HG03025 (cell line): ENCODE measurements around the gene SCAMP4.

Experiments
- ATAC-seq: cut with Tn5 transposase; IDR thresholded peaks from one replicate; pipeline ENCODE4 v1.9.1; 2021; ENCODE audit warnings: mild to moderate bottlenecking, moderate library complexity; ENCODE audit not compliant: unreplicated experiment, low FRiP score

Gene SCAMP4, protein sequence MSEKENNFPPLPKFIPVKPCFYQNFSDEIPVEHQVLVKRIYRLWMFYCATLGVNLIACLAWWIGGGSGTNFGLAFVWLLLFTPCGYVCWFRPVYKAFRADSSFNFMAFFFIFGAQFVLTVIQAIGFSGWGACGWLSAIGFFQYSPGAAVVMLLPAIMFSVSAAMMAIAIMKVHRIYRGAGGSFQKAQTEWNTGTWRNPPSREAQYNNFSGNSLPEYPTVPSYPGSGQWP

GRCh38 chr19:1905110-1905862 lies at the start of gene SCAMP4, which contains the start of gene ADAT3:
TSS of gene SCAMP4 (plus strand) at chr19:1905399. CDS start at chr19:1915020, 9,621 bp downstream.
TSS of gene ADAT3 (plus strand) at chr19:1905399. CDS start at chr19:1912048, 6,649 bp downstream.
- ATAC-seq: peak; percentile 78

DNA sequence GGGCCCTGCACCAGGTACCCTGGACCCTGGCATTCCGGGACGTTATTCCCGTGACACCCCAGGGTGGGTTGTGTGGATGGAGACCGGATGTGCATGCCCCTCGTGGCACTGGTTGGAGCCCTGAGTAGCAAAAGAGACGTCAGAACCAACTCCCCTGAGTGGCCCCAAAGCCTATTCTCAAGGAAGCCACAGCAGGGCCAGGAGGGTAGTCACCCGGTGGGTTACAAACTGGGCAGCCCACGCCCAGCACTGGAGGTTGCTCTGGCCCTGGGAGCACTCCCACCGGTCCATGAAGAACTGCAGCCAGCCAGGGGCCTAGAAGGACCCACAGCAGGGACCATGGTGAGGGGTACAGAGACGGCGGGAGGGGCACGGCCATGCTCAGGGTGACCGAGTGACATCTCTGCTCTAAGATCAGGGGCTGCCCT lies 49.4 kb upstream of the SCAMP4 start:
- no peak for ATAC-seq

DNA sequence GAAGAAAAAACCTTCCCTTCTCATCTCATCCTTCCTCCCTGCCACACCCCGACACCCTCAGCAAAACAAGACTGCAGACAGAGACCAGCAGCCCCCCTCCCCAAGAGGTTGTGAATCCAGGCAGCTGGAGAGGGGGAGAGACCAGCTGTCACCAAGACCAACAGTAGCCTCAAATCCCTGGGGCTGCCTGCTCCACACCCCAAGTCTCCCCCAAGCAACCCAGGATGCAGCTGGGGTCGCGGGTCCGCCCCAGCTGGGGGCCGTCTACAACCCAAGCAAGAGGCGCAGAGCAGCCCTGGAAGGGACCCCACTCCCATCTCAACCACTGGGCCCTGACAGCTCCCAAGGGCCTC lies 48.9 kb upstream of the SCAMP4 start:
- ATAC-seq: no peak

- no peak for ATAC-seq
These were observed 48.2 kb upstream of the SCAMP4 start for GRCh38 chr19:1856698-1857603.

- ATAC-seq: no peak
These were observed 47.4 kb upstream of the SCAMP4 start for GRCh38 chr19:1857648-1858326.

GRCh38 chr19:1858412-1859081 lies 46.7 kb upstream of the SCAMP4 start:
- no peak for ATAC-seq

- ATAC-seq: no peak
These were observed 45.8 kb upstream of the SCAMP4 start for GRCh38 chr19:1859331-1859781.

- no peak for ATAC-seq
These were observed 45.0 kb upstream of the SCAMP4 start for GRCh38 chr19:1860042-1860775.

DNA sequence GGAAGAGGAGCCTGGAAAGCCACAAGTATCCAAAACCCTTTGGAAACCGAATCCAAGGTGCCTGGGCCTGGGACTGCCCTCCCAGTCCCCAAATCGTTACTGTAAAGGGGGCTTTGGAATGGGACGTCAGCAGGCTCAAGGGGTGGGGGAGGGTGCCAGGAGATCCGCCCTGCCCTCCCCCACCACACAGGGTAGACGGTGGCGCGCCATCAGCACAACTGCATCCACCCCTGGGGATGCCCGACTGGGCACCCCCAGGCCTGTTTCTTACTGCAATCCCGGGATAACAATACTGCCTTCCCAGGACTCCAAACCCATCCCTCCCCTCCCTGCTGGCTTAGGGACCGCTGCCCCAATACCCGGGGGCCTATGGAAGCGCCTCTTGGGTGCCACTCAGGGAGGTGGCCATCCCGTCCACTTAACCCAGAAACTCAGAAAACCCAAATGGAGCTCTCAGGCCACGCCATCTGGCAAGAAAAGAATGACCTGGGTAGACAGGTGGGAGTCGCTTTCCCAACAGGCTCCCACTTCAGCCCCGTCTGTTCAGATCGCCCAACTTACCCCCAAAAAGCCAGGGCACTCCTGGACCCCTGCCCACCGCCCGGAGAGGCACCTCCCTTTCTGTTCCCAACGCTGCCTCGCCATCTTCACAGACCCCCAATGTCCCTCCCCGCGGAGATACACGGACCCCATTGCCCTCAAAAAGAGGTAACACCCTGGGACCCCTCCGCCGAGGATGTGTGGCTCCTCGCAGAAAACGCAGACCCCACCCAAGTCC lies 44.2 kb upstream of the SCAMP4 start:
- no peak for ATAC-seq

GRCh38 chr19:1861599-1862031 lies 43.6 kb upstream of the SCAMP4 start:
- ATAC-seq: no peak

- no peak for ATAC-seq
These were observed 43.2 kb upstream of the SCAMP4 start for GRCh38 chr19:1862068-1862423.

DNA sequence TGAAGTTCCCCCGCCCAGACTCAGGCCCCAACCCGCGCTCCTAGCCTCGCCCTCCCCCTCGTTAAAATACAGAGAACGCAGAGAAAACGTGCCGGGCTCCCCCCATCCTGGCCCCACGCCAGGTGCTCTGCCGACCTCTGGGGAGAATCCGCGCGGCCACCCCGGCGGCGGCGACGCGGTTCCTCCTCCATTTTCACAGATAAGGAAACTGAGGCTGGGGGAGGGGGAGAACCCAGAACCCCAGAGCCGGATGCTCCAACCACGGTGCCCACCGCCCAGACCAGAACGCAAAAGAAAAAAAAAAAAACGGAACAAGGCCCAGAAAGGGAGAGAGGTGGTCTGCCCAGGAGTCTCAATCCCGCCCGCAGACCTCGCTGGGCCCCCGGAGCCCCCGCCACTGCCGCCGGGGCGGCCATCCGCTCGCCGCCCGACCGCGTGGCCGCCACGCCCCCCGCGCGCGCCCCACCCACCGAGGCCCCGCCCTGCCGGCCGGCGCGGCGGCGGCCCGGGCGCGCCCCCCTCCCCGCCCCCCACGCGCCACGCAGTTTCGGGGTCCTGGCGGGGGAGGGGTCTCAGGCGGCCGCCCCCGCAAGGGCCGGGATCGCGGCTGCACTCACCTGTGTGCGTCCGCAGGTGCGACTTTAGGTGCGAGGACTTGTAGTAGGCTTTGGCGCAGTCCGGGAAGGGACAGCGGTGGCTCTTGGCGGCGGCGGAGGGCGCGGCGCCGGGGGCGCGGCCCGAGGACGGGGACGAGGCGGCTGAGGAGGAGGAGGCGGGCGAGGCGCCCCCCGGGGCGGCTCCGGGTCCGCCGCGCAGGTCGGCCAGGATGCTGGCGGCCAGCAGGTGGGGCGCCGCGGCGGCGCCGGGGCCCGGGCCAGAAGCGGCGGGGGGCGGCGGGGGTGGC lies 42.5 kb upstream of the SCAMP4 start:
- peak; percentile 2 for ATAC-seq

GRCh38 chr19:1863328-1863637 lies 41.9 kb upstream of the SCAMP4 start, which contains the start of gene KLF16:
TSS of gene KLF16 (minus strand) at chr19:1863579. CDS start at chr19:1863497, 82 bp downstream.
- no peak for ATAC-seq

DNA sequence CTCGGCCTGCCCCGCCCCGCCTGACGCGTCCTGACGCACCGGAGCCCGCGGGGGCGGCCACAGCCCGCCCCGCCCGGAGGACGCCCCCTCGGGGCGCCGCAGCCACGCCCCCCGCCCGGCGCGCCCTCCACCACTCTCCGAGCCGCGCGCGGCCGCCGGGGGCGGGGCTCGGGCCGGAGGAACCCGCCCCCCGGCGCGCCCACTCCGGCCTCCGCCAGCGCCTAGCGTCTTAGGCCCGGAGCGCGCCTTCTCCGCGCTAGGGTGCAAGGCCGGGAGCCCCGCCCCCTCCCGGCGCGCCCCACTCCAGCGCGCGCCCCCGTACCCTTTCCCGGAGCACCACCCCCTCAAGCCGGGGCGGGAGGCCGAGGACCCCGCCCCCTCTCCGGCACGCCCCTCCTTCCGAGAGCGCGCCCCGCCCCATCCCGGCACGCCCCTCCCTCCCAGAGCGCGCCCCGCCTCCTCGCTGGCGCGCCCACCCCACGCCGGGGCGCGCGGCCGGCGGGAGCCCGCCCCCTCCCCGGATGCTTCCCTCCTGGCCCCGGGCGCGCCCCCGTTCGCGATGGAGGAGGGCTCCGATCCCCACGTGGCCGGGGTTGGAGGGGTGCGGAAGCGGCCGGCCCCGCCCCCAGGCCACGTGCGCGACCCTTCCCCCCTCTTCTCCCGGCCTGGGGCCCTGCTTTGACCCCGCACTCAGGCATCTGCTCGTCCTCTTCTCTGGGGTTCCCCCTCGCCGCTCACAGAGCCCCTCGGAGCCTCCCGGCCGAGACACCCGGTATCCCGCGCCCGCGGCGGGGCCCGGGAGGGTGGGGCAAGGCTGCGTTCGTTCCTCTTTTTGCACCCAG lies 41.3 kb upstream of the SCAMP4 start:
- ATAC-seq: peak; percentile 47

DNA sequence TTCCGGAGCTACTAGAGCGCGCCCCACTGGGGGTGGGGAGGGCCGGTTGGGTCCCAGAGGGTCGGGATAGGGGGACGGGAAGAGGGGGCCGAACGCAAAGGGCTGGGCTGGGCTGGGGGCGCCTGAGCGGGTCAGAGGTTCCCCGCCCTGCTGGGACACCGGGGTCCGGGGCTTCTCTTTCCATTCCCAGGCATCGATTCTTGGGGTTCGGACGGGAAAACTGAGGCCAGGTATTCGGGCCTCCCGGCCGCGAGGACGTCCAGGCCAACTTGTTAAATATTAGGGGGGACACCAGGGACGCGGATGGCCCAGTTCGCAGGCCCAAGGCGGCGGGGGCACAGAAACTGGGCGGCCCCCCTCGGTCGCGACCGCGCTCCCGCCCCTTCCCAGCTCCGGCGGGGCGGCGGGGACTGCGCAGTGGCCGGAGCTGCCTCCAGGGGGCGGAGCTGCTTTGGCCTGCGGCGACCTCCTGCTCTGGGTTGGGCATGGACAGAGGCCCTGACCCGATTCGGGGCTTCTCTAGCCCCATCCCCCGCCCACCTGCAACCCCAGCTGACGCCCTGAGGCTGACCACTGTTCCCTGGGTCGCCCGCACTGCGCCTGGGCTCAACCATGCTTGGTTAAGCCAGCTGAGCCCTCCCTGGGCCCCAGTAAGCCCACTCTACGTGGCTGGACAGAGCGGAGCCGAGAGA lies 40.6 kb upstream of the SCAMP4 start:
- ATAC-seq: peak; percentile 25
